Uterus (tissue), 4 donors: ENCODE measurements around the gene HIVEP2. TPM values are rescaled to one million over a fixed set of nuclear protein-coding genes. Genes with fewer than 3 reads are reported as not detected.

Experiments
- DNase-seq, 2 donors: peaks; one replicate each; pipeline ENCODE4 v3.0.0-alpha.2; 2019 to 2020
- H3K27ac ChIP-seq, 2 donors: fragments of 200-600 bp; sonication (generic); 1 replicate in 1 of 2; 2 replicates in 1 of 2; pipeline ENCODE4 v1.5.1; 2016 to 2018
- H3K27me3 ChIP-seq, 2 donors: fragments of 200-600 bp; sonication (generic); one replicate each; pipeline ENCODE4 v1.5.1; 2018 to 2019; ENCODE audit warnings: control low read depth in 1 of 2
- H3K36me3 ChIP-seq, 2 donors: fragments of 200-600 bp; sonication (generic); one replicate each; pipeline ENCODE4 v1.5.1; 2019; ENCODE audit warnings: control low read depth in 1 of 2
- H3K4me1 ChIP-seq, 2 donors: fragments of 200-600 bp; sonication (generic); one replicate each; pipeline ENCODE4 v1.5.1; 2018 to 2019; ENCODE audit warnings: control low read depth in 1 of 2
- H3K4me3 ChIP-seq, 2 donors: fragments of 200-600 bp; sonication (generic); 1 replicate in 1 of 2; 2 replicates in 1 of 2; pipeline ENCODE4 v1.5.1; 2018 to 2019; ENCODE audit warnings: mild to moderate bottlenecking in 1 of 2
- H3K9me3 ChIP-seq, 2 donors: fragments of 200-600 bp; sonication (generic); one replicate each; pipeline ENCODE4 v1.5.1; 2019; ENCODE audit warnings: control low read depth in 1 of 2
- POLR2A ChIP-seq, 2 donors: fragments of 450-650 bp; IDR thresholded peaks; one replicate each; pipeline ENCODE4 v1.6.1; 2016; ENCODE audit warnings: antibody characterized with exemption in 2 of 2, mild to moderate bottlenecking in 1 of 2, moderate library complexity in 1 of 2
- intact Hi-C: fragments of 100-400 bp; cut with DNase I; formaldehyde crosslinking; loops from one replicate; pipeline ENCODE4 v1.15.1; 2023; ENCODE audit warnings: low total_unique reads
- total RNA-seq, 4 donors: library from RNA; depleted of rRNA in 3 of 4; stranded (reverse); fragments of >200 nt in 3 of 4; gene quantifications; one replicate each; pipeline versions ENCODE4 v1.1.0 to v1.2.4, GENCODE V29; 2014 to 2023
- TF ChIP-seq, protein P1 (sequence below), 4 experiments: fragments of 200-600 bp in 2 of 4; fragments of 450-650 bp in 2 of 4; sonication (generic) in 2 of 4; IDR thresholded peaks; one replicate each; pipeline ENCODE4 v1.5.1; 2016 to 2019; ENCODE audit warnings: antibody characterized with exemption in 4 of 4, mild to moderate bottlenecking in 2 of 4, moderate library complexity in 1 of 4
- donor health status: DM: yes; HTN: yes; CAD: no.

The HIVEP2 gene
- total RNA-seq, 4 donors from 2014 or later = 11.0 to 24.7 (median 19.8) TPM

DNA sequence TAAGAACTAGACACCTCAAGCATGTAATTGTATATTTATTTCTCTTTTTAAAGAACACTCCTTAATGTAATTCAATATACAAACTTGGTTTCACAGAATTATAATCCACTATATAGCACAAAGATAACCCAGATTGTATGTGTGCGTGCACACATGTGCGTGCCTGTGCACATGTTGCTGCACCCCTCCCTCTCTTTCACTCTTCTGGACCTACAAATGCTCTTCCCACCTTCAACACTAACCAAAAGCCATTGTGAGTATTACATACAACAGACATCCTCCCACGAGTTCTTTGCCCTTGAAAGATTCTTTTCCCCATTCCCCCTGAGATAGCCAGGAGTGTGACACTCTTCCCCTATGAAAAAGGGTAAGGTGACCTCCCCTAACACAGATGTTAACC, 193.5 kb downstream of the HIVEP2 start:
- no peaks in the 10 kb centered on the region for H3K36me3 ChIP-seq
- intact Hi-C loops = no loop called here
- H3K9me3 ChIP-seq = no peaks in the 10 kb centered on the region
- H3K27ac ChIP-seq = no peak overlapping the region
- H3K27me3 ChIP-seq = no peaks in the 10 kb centered on the region
- DNase-seq = no peak
- no peak overlapping the region for H3K4me3 ChIP-seq
- no peaks in the 10 kb centered on the region for H3K4me1 ChIP-seq
- TF ChIP-seq, protein P1, sequence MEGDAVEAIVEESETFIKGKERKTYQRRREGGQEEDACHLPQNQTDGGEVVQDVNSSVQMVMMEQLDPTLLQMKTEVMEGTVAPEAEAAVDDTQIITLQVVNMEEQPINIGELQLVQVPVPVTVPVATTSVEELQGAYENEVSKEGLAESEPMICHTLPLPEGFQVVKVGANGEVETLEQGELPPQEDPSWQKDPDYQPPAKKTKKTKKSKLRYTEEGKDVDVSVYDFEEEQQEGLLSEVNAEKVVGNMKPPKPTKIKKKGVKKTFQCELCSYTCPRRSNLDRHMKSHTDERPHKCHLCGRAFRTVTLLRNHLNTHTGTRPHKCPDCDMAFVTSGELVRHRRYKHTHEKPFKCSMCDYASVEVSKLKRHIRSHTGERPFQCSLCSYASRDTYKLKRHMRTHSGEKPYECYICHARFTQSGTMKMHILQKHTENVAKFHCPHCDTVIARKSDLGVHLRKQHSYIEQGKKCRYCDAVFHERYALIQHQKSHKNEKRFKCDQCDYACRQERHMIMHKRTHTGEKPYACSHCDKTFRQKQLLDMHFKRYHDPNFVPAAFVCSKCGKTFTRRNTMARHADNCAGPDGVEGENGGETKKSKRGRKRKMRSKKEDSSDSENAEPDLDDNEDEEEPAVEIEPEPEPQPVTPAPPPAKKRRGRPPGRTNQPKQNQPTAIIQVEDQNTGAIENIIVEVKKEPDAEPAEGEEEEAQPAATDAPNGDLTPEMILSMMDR (IDR thresholded peaks at IDR 0.05) = no peak
- no peak for TF ChIP-seq POLR2A (IDR thresholded peaks at IDR 0.05)

DNA sequence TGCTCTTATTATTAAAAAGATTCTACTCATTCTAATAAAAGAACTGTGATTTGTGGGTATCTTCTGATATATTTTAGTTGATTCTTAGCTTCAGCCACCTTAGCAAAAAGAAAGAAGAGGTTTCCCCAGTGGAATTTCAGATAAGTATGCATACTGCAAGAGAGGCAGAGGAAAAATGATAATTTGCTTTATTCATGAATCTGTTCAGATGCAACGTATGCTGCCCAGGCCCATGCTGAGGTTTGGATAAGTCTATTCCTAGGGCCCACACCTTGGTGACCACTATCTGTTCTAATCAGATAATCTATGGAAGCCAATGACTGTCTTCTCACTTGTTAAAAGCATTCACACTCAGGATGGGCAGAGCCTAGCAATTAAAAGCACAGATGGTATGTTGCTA, 194.0 kb downstream of the HIVEP2 start:
- no peaks in the 10 kb centered on the region for H3K9me3 ChIP-seq
- H3K27ac ChIP-seq = no peak overlapping the region
- no peaks in the 10 kb centered on the region for H3K36me3 ChIP-seq
- H3K27me3 ChIP-seq = no peaks in the 10 kb centered on the region
- H3K4me1 ChIP-seq = no peaks in the 10 kb centered on the region
- intact Hi-C loops = no loop called here
- no peak overlapping the region for H3K4me3 ChIP-seq
- no peak for DNase-seq
- TF ChIP-seq POLR2A (IDR thresholded peaks at IDR 0.05) = no peak
- TF ChIP-seq, protein P1 (IDR thresholded peaks at IDR 0.05) = no peak

DNA sequence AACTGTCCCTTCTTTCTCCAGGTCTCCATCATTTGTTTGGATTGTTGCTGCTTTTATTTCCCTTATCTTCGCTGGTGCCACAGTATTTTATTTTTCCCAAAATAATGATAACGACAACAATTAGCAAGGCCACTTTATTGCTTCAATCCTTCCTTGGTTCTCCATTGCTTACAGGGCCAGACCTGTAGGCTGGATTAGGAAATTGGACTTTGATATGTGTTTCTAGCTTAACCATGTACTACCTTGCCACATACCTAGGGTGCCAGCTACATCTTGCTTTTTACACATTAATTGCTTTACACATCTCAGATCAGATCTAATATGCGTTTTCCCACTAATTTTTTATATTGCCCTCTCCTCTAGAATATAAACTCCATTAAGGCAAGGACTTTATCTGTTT, 195.4 kb downstream of the HIVEP2 start:
- no peak overlapping the region for H3K4me3 ChIP-seq
- no peak for DNase-seq
- no peak for TF ChIP-seq POLR2A (IDR thresholded peaks at IDR 0.05)
- TF ChIP-seq, protein P1 (IDR thresholded peaks at IDR 0.05) = no peak
- H3K36me3 ChIP-seq = no peaks in the 10 kb centered on the region
- H3K27me3 ChIP-seq = no peaks in the 10 kb centered on the region
- H3K9me3 ChIP-seq = no peaks in the 10 kb centered on the region
- H3K27ac ChIP-seq = no peak overlapping the region
- no peaks in the 10 kb centered on the region for H3K4me1 ChIP-seq
- intact Hi-C loops = no loop called here

DNA sequence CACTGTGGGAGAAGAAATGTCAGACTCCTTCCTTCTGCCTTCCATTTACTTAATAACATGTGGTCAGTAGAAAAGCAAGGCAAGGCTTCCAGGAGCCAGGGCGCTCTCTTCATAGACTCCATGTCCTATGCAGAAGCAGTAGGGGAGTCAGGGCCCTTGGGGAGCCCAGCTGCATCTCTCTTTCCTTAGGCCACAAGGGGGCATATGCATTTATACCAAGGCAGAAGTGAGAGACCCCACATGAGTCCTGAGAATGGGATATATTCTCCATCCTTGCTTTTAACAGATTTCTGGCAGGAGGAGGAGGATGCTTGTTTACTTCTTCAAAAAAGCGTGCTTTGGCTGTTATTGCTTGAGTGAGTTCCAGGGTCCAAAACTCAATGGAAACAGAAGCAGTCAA, 198.5 kb downstream of the HIVEP2 start:
- Histone ChIP-seq H3K27me3 (no peaks in the 10 kb centered on the region), H3K9me3 (no peaks in the 10 kb centered on the region), H3K4me3 (no peak overlapping the region), H3K36me3 (no peaks in the 10 kb centered on the region), H3K4me1 (no peaks in the 10 kb centered on the region), H3K27ac (no peak overlapping the region)
- intact Hi-C loops = no loop called here
- DNase-seq = no peak
- TF ChIP-seq, protein P1 (IDR thresholded peaks at IDR 0.05) = peak in 3 of 4 experiments; percentile 15 to 32 (median 20)
- TF ChIP-seq POLR2A (IDR thresholded peaks at IDR 0.05) = no peak

DNA sequence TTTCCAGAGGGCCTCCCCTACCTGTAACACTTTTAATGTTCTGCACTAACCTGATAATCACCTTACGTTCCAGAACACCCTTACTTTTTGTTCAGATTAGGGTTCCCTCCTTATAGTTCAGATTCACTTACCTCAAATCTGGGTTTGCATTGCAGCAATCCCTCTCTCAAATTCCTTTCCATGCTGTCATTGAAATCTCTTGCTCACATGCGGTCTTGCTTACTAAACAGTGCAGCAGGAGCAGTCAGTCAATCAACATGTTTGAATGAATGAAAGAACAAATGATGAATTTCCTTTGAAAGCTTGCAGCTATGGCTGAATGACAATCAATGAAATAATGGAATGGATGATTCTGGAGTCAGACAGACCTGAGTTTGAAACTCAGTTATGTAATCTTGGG, 200.1 kb downstream of the HIVEP2 start:
- Histone ChIP-seq H3K4me1 (no peaks in the 10 kb centered on the region), H3K9me3 (no peaks in the 10 kb centered on the region), H3K36me3 (no peaks in the 10 kb centered on the region), H3K4me3 (no peak overlapping the region), H3K27me3 (no peaks in the 10 kb centered on the region), H3K27ac (no peak overlapping the region)
- intact Hi-C loops = no loop called here
- TF ChIP-seq, protein P1 (IDR thresholded peaks at IDR 0.05) = no peak
- TF ChIP-seq POLR2A (IDR thresholded peaks at IDR 0.05) = no peak
- no peak for DNase-seq
